ENCODE data around the gene SMARCAD1.

The SMARCAD1 gene, protein sequence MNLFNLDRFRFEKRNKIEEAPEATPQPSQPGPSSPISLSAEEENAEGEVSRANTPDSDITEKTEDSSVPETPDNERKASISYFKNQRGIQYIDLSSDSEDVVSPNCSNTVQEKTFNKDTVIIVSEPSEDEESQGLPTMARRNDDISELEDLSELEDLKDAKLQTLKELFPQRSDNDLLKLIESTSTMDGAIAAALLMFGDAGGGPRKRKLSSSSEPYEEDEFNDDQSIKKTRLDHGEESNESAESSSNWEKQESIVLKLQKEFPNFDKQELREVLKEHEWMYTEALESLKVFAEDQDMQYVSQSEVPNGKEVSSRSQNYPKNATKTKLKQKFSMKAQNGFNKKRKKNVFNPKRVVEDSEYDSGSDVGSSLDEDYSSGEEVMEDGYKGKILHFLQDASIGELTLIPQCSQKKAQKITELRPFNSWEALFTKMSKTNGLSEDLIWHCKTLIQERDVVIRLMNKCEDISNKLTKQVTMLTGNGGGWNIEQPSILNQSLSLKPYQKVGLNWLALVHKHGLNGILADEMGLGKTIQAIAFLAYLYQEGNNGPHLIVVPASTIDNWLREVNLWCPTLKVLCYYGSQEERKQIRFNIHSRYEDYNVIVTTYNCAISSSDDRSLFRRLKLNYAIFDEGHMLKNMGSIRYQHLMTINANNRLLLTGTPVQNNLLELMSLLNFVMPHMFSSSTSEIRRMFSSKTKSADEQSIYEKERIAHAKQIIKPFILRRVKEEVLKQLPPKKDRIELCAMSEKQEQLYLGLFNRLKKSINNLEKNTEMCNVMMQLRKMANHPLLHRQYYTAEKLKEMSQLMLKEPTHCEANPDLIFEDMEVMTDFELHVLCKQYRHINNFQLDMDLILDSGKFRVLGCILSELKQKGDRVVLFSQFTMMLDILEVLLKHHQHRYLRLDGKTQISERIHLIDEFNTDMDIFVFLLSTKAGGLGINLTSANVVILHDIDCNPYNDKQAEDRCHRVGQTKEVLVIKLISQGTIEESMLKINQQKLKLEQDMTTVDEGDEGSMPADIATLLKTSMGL

DNA sequence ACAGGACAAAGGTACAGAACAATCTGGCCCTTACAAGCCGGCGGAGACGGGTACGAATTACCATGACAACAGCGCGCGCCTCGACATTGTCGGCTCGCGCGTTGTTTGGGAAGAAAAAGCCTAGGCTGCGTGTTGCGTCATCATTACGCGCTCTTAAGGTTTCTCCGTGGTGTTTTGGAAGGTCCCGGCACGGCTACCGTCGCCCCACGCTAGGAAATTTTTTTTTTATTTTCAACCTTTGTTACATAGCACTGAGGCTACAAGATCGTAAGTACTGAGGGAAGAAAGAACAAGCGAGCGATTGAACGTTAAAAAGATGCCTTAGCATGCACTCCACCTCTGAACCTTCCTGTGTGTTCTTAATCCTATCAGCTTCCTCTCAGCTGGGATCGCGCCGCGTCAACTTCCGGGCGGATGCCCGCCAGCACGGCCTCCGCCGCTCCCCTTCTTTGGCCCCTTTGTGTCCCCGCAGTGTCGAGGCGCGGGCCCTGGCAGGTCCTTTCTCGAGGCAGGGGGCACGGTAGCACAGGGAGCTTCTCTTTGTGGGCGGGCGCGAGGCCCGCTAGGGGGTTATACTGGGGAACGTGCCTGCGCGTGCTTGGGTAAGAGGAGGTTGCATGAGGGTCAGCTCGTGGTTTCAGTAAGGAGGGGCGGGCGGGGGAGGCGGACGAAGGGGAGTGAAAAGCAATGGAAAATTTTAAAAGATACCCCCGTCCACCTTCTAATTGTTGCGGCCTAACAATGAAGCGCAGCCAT is at the start of gene SMARCAD1:
Gene SMARCAD1 (plus strand): TSS at position 397 of the 756 bp plus-strand sequence. CDS start 530 bp downstream, outside the sequence.
- DNase-seq (ENCODE audit: low read depth in 2 of 2) = peak; percentile 72 to 80

DNA sequence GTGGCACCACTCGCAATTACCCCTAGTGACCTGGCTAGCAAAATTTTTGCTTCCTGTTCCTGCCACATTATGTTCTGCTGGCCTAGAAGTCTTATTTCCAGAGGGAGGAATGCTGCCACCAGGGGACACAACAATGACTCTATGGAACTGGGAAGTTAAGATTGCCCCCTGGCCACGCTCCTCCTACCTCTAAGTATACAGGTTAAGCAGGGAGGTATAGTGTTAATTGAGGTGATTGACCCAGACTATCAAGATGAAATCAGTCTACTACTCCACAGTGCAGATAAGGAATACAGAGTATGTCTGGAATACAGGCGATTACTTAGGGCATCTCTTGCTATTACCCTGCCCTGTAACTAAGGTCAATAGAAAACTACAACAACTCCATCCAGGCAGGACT is 48.8 kb upstream of the SMARCAD1 start:
- DNase-seq (ENCODE audit: low read depth in 2 of 2) = no peak

DNA sequence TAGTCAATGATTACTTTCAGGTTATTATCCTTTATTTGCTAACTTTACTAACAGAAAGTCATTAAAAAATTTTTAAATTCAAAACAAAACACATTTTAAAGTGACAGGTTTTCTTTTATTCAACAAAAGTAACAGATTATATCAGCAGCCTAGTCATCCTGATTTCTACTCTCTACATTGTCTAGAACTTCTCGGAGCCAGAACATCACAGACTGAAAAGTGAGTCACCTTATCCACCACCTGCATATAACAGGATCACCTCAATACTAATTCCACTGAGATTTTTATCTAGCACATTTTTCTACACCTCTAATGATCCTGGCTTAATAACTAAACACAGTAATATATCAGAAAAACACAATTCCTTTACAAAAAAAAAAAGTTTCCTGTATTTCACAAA is 47.9 kb upstream of the SMARCAD1 start:
- DNase-seq (ENCODE audit: low read depth in 2 of 2) = no peak

DNA sequence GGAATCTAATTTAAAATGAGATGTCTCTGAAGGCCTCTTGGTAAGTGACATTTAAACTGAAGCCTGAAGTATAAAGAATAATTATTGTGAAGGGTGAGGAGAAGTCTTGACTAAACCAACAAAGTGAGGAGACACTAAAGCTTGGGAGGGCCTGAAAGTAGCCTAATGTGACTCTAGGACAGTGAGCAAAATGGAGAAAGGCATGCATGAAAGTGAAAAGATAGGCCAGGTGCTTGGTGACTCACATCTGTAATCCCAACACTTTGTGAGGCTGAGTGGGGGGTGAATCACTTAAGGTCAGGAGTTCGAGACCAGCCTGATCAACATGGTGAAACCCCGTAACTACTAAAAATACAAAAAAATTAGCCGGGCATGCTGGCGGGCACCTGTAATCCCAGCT is 46.9 kb upstream of the SMARCAD1 start:
- DNase-seq (ENCODE audit: low read depth in 2 of 2) = no peak

DNA sequence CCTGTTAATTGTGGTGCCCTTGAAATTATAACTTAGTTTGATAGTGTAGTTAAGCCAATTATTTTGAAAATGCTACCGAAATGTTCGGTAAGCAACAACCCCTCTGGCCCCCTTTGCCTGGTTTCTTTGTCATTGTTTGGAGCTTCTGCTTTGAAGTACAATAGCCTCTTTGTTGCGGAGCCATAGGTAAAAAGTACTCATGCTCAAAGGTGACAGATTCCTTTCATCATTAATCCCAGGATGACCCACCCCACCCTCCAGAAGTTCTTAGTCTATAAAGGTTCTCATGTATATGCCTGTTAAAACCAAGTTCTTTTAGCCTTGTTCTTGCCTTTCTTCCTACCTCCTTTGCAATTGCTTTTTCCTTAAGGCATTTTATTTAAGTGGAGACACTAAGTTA is 42.4 kb upstream of the SMARCAD1 start:
- no peak for DNase-seq (ENCODE audit: low read depth in 2 of 2)

DNA sequence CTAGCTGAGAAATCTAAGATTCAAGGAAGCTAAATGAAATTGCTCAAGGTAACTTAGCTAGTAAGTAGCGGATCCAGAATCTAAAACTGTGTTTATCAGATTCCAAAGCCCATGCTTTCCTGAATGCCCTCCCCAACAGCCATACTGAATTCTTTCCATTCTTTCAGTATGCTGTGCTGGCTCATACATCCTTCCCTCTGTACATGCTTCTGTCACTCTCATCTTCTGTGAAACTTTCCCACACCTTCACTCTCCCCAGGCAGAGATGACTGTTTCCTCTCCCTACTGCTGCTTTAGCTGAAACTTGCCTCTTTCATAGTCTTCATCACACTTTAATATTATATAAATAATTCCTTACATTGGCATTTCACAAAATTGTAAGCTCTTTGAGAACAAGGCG is 39.3 kb upstream of the SMARCAD1 start:
- DNase-seq (ENCODE audit: low read depth in 2 of 2) = no peak

DNA sequence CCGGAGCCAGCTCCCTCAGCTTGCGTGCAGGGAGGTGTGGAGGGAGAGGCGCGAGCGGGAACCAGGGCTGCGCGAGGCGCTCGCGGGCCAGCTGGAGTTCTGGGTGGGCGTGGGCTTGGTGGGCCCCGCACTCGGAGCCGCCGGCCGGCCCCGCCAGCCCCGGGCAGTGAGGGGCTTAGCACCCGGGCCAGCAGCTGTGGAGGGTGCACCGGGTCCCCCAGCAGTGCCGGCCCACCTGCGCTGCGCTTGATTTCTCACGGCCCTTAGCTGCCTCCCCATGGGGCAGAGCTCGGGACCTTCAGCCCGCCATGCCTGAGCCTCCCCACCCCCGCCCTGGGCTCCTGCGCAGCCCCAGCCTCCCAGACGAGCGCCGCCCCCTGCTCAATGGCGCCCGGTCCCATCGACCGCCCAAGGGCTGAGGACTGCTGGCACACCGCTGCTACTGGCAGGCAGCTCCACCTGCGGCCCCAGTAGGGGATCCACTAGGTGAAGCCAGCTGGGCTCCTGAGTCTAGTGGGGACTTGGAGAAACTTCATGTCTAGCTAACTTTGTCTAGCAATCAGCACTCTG is 37.8 kb upstream of the SMARCAD1 start:
- DNase-seq (ENCODE audit: low read depth in 2 of 2) = no peak

DNA sequence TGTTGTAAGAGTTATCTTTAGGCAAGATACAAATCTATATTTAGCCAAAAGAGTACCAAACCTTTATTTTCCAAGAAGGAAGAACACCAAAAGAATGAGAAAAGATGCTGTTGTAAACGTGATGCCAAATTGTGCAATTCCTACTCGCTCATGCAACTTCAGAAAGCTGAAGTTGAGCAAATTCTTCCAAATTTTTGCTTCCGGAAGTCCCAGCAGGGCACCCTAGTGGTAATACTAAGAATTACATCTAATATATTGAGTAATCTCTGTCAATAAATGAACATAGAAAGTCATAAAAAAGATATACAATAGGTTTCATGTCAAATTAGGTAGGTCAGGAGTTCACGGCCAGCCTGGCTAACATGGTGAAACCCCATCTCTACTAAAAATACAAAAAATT is 36.0 kb upstream of the SMARCAD1 start:
- DNase-seq (ENCODE audit: low read depth in 2 of 2) = no peak

DNA sequence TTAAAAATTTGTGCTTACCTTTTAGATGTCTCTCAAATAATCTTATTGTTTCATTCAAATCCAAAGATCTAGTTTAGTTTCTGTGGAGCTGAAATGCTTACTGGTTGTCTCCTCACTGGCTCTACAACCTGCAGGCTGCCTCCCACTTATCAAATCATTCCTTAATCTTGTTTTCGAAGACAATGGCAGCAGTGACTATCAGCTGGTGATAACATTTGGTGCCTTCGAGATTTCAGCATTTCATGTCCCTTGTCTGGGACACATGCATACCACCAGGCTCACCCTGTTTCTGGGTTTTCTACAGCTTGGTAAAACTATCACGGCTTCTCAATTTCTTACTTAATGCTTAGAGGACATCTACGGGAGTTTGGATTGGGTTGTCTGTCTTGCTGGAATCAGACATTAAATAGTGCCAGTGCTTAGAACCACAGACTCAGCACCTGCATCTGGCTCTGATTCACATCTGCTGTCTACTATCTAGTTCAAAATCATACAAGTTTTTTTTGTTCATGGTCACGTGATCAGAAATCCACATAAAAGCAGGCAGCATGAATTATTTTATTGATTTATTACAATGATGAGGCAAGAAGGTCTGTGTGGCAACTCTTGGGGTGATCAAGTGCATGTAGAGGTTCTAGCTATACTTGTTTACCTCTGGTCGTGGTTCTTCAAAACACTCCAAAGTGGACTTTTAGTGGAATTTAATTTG is 32.0 kb upstream of the SMARCAD1 start:
- no peak for DNase-seq (ENCODE audit: low read depth in 2 of 2)

DNA sequence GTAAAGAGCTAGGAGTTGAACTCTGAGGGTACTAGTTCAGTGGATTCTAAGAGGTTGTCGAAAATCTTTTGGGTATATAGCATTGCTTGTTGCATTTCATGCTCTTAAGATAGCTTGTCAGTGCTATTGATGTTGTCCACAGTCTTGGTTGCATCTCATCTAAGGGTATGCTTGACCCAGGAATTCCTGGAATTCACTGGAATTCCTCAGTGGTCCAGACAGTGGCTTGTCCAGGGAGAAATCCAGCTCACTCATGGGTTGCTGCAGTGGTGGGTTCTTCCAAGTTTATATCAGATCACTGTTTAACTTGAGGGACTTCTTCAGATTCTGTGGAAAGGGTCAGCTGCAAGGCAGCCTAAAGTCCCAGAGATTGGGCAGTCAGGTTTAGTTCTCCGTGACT is 29.8 kb upstream of the SMARCAD1 start:
- no peak for DNase-seq (ENCODE audit: low read depth in 2 of 2)

DNA sequence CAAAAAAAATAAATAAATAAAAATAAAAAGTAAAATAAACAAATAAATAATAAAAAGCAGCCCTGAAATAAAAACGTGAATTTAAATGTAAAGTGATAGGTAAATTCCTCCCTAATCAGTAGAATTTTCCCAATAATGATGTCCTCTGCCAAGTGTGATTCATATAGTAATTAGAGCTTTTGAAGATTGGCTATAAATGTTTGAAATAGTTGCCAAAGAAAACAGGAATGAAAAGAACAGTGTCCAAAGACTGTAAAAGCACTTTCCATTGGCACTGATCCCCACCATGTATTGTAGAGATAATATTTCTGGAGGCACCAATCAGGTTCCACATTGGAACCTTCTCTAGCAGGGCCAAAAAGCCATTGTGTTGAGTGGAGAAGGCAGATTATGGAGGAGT is 25.9 kb upstream of the SMARCAD1 start:
- no peak for DNase-seq (ENCODE audit: low read depth in 2 of 2)

DNA sequence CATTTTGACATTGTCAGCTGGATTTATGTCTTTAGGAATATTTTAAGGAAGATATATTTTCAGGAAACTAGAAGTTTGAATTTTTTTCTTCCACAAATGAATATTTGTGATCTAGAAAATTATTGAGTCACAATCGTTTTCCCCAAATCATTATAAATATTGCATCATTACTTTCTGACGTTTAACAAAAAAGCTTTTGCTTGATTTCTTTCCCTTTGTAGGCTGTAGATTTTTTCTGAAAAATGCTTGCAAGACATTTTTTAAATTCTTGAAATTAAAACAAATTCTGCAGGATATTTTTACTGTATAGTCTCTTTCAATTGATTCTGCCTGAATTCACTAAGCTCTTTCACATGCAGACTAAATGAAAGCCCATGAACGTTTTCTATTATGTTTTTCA is 4.9 kb upstream of the SMARCAD1 start:
- DNase-seq (ENCODE audit: low read depth in 2 of 2) = no peak

DNA sequence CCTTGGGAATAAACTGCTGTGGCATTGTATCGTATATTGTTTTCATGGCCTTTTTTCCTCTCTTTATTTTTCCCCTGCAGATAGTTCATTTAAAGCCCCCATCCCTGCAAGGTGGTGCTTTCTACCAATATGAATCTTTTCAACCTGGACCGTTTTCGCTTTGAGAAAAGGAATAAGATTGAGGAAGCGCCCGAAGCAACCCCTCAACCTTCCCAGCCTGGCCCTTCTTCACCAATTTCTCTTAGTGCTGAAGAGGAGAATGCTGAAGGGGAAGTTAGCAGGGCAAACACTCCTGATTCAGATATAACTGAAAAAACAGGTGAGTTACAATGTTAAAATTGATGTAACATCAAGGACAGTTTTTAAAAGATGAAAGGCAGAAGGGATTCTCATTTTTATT is 601 bp downstream of the SMARCAD1 start:
- DNase-seq (ENCODE audit: low read depth in 2 of 2) = no peak

DNA sequence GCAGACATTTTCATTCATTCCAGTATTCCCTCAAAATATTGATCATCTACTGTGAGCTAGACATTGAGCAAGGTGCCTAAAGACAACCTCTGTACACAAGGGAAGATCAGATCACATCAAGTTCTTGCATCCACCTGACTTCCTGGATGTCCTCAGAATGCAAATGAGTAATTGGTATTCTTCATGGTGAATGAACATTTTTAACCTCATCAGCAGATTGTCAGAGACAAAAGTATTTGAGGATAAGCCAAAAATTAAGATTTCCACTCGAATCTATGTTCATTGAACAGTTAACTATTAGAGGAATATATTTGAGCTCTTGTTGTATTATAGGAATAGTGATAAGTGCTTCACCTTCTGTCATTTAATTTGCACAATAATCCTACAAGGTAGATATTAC is 1.3 kb downstream of the SMARCAD1 start:
- no peak for DNase-seq (ENCODE audit: low read depth in 2 of 2)

DNA sequence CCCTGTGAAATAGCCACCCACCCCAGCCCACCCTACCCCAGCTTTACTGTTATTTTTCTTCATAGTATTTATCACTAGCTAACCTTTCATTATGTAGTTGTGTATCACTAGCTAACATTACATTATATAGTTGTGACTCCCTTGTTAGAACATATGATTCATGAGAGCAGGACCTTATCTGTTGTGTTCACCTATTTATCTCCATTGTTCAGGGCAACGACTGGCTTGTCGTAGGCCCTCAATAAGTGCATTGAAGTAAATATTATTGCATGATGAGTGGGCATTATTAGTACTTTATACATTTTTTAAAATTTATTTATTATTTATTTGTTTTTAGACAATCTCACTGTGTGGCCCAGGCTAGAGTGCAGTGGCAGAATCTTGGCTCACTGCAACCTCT is 4.2 kb downstream of the SMARCAD1 start:
- DNase-seq (ENCODE audit: low read depth in 2 of 2) = no peak

DNA sequence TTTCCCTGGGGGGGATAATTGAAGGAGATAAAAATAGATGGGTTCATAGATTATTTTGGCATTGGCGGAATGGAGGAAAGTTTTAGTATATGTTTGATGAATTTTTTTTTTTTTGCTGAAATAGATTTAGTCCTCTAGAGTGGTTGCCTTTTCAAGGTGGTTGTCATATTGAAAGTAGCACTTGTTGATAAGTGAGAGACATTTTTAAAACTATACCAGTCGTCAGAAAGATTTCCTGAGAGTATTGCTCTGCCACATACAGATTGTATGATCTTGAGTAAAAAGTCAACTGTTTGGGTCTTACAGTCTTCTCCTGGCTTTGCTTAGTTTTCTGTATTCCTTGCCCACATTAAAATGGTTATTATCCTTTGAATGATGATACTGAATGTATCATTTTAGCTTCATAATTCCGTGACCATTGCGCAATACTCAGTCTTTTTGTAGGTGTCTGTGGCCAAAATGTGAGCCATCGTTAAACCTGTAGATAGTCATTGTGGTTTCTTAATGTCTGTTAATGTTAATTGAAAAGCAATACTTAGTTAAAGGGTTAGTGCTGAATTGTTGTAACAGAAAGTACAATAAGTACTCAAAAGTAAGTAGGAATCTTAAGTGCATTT is 7.1 kb downstream of the SMARCAD1 start:
- no peak for DNase-seq (ENCODE audit: low read depth in 2 of 2)

DNA sequence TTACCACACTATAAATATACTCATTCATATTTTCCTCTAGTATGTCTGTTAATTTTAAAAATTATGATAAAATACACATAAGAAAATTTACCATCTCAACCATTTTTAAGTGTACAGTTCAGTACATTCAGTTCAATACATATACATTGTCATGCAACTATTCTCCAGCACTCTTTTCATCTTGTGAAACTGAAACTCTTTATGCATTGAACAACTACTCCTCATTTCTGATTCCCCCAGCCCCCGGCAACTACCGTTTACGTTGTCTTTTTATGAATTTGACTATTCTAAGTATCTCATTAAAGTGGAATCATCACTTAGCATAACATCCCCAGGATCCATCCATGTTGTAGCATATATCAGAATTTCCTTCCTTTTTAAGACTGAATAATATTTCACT is 8.7 kb downstream of the SMARCAD1 start:
- no peak for DNase-seq (ENCODE audit: low read depth in 2 of 2)

DNA sequence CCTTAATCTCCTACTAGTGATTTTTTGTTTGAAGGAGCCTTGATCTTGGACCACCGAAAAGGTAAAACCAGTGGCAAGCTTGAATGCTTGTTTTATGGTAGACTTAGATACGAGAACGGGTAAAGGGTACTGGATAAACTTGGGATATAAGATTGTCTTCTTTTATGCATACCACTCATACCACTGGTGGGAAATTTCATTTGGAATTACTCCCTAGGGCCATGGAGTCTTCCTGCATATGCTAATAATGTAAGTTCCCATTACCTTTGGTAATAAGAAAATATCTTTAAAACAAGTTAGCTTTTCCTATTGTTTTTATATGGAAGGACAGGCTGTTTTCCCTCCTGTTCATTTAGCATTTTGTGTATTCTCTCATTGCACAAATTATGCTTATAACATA is 11.7 kb downstream of the SMARCAD1 start:
- DNase-seq (ENCODE audit: low read depth in 2 of 2) = no peak

DNA sequence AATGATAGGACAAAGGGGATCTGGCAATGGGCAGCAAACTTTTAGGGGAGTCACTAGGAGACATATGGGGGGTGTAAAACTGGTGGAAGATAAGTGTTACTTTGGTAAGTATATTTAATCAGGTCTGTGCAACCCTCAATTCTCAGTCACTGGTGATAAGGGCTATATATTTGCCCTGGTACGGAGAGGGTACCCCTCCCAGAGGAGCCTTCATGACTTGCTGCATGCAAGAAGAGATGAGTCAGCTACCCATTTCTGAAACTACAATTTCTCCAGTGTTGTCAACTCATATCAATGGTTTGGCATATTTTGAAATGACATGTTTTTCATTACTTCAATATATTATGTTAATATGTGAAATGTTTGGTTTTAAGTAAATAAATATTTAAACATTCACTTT is 14.3 kb downstream of the SMARCAD1 start:
- no peak for DNase-seq (ENCODE audit: low read depth in 2 of 2)

DNA sequence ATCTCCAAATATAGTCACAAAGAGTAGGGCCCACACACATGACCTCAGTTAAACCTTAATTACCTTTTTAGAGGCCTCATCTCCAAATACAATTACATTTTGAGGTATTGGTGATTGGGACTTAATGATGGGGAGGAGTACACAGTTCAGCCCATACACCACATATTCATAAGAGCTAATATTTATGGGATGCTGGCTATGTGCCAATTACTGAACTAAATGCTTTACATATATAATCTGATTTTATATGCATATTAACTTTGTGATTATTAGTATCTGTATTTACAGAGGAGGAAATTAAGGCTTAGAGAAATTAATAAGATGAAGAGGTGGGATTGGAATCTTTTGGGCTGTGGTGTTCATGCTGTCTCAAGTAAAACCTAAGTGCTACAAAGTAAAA is 17.8 kb downstream of the SMARCAD1 start:
- no peak for DNase-seq (ENCODE audit: low read depth in 2 of 2)

DNA sequence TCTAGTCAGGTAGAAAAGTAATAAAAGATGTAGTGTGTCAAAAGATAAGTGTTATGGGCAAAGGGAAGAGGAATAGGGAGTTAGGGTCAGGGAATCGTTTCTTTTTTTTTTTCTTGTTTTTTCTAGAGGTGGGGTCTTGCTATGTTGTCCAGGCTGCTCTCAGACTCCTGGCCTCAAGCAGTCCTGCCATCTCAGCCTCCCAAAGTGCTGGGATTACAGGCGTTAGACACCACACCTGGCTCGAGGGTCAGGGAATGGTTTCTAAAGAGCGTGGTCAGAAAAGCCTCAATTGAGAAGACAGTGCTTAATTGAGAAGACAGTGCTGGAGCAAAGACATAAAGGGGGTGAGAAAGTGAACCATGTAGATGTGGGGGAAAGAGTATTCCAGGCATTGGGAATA is 19.1 kb downstream of the SMARCAD1 start:
- DNase-seq (ENCODE audit: low read depth in 2 of 2) = no peak
